Fibroblast of lung (primary cell): ENCODE data around the gene CAPG. TPM values are rescaled to one million over a fixed set of nuclear protein-coding genes. Genes with fewer than 3 reads are reported as not detected.

ENCODE experiments used
- DNase-seq, 2 donors: peaks; one replicate each; pipeline versions ENCODE4 v3.0.0 to v3.0.0-alpha.2; 2010; ENCODE audit warnings: low read depth in 2 of 2
- H2AFZ ChIP-seq: 2 replicates; pipeline ENCODE4 v1.5.1; 2012; ENCODE audit warnings: low read length, control low read depth, inconsistent platforms
- H3K27ac ChIP-seq: 2 replicates; pipeline ENCODE4 v1.5.1; 2011; ENCODE audit warnings: low read length, control low read depth; ENCODE audit not compliant: insufficient read depth
- H3K27me3 ChIP-seq: 2 replicates; pipeline ENCODE4 v1.5.1; 2011; ENCODE audit warnings: mild to moderate bottlenecking, low read length; ENCODE audit not compliant: control insufficient read depth, insufficient read depth
- H3K36me3 ChIP-seq: 2 replicates; pipeline ENCODE4 v1.5.1; 2011; ENCODE audit warnings: low read length; ENCODE audit not compliant: control insufficient read depth, insufficient read depth
- H3K4me1 ChIP-seq: 2 replicates; pipeline ENCODE4 v1.5.1; 2011; ENCODE audit warnings: low read length; ENCODE audit not compliant: control insufficient read depth, insufficient read depth; ENCODE audit errors: extremely low read depth
- H3K4me2 ChIP-seq: 2 replicates; pipeline ENCODE4 v1.5.1; 2011; ENCODE audit warnings: low read length, control low read depth; ENCODE audit not compliant: insufficient read depth; ENCODE audit errors: extremely low read depth
- H3K4me3 ChIP-seq, 4 experiments: fragments of 200-600 bp in 1 of 4; sonication (generic) in 1 of 4; replicated peaks in 1 of 4; 2 replicates each; pipeline ENCODE4 v1.5.1; 2011 to 2016; ENCODE audit warnings: low read length in 4 of 4, low read depth in 3 of 4, mild to moderate bottlenecking in 3 of 4, control low read depth in 2 of 4, inconsistent platforms in 1 of 4, mixed read lengths in 1 of 4; ENCODE audit not compliant: insufficient read depth in 1 of 4; ENCODE audit errors: control extremely low read depth in 1 of 4
- H3K79me2 ChIP-seq: 2 replicates; pipeline ENCODE4 v1.5.1; 2012; ENCODE audit warnings: mild to moderate bottlenecking, low read length, inconsistent platforms; ENCODE audit not compliant: control insufficient read depth, insufficient read depth
- H3K9ac ChIP-seq: 2 replicates; pipeline ENCODE4 v1.5.1; 2011; ENCODE audit warnings: mild to moderate bottlenecking, low read length, control low read depth; ENCODE audit not compliant: insufficient read depth
- H3K9me3 ChIP-seq: 2 replicates; pipeline ENCODE4 v1.5.1; 2012; ENCODE audit warnings: low read depth, low read length; ENCODE audit not compliant: control insufficient read depth, insufficient read depth
- H4K20me1 ChIP-seq: 2 replicates; pipeline ENCODE4 v1.5.1; 2011; ENCODE audit warnings: low read length; ENCODE audit not compliant: control insufficient read depth, insufficient read depth; ENCODE audit errors: extremely low read depth
- EZH2 ChIP-seq: IDR thresholded peaks from 2 replicates; pipeline ENCODE4 v1.5.1; 2012; ENCODE audit warnings: low read length, control low read depth, mild to moderate bottlenecking; ENCODE audit errors: missing control alignments
- polyA plus RNA-seq, 2 donors: library from polyadenylated mRNA; depleted of rRNA in 1 of 2; stranded (reverse) in 1 of 2; unstranded in 1 of 2; fragments of >200 nt; gene quantifications; 2 replicates each; pipeline ENCODE4 v1.2.1, GENCODE V29; 2011 to 2012; ENCODE audit warnings: missing spikeins in 1 of 2
- total RNA-seq: library from RNA; depleted of rRNA; stranded (reverse); fragments of >200 nt; gene quantifications from 2 replicates; pipeline ENCODE4 v1.2.1, GENCODE V29; 2014
- TF ChIP-seq, protein P1 (sequence below), 2 donors: IDR thresholded peaks in 1 of 2; conservative IDR thresholded peaks in 1 of 2; 1 replicate in 1 of 2; 2 replicates in 1 of 2; pipeline ENCODE4 v1.5.1; 2011 to 2012; ENCODE audit warnings: low read length in 2 of 2, control low read depth in 1 of 2, inconsistent platforms in 1 of 2, low read depth in 1 of 2, mild to moderate bottlenecking in 1 of 2

Gene CAPG
- total and polyA plus RNA-seq, 2 donors (not counting 1 experiment from before 2014, with no cell fraction given): 43.8 to 193 TPM

DNA sequence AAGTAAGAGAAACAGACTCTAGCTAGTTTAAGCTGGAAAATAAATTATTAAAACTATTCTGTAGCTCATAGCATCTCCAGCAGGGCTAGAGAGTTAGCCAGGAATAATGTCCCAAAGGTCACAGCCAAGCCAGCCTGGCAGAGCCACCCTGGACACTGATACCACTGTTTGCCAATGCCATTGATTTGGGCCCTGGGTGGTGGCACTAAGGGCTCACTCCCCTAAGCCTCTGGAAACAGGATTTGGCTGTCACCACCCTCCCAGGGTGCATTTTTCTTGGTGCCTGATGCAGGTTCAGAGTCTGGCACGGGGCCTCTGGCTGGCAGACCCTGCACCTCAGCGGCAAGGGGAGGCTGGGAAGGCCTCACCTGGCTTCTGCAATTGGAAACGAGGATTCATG lies 15.4 kb upstream of the CAPG start:
- Histone ChIP-seq H3K79me2 (no peaks in the 10 kb centered on the region), H2AFZ (no peak overlapping the region), H3K4me3 (no peak overlapping the region), H3K9me3 (no peaks in the 10 kb centered on the region), H4K20me1 (no peaks in the 10 kb centered on the region), H3K9ac (no peak overlapping the region), H3K36me3 (no peaks in the 10 kb centered on the region), H3K27ac (no peak overlapping the region), H3K27me3 (no peaks in the 10 kb centered on the region), H3K4me1 (peaks cover 7% of the 10 kb centered on the region), H3K4me2 (no peak overlapping the region)
- no peak for DNase-seq
- TF ChIP-seq, protein P1, sequence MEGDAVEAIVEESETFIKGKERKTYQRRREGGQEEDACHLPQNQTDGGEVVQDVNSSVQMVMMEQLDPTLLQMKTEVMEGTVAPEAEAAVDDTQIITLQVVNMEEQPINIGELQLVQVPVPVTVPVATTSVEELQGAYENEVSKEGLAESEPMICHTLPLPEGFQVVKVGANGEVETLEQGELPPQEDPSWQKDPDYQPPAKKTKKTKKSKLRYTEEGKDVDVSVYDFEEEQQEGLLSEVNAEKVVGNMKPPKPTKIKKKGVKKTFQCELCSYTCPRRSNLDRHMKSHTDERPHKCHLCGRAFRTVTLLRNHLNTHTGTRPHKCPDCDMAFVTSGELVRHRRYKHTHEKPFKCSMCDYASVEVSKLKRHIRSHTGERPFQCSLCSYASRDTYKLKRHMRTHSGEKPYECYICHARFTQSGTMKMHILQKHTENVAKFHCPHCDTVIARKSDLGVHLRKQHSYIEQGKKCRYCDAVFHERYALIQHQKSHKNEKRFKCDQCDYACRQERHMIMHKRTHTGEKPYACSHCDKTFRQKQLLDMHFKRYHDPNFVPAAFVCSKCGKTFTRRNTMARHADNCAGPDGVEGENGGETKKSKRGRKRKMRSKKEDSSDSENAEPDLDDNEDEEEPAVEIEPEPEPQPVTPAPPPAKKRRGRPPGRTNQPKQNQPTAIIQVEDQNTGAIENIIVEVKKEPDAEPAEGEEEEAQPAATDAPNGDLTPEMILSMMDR (conservative IDR thresholded peaks at IDR 0.05 in 1 of 2, IDR thresholded peaks at IDR 0.05 in 1 of 2; ENCODE audit: low read depth in 1 of 2, low read length in 2 of 2): no peak
- TF ChIP-seq EZH2: no peak

DNA sequence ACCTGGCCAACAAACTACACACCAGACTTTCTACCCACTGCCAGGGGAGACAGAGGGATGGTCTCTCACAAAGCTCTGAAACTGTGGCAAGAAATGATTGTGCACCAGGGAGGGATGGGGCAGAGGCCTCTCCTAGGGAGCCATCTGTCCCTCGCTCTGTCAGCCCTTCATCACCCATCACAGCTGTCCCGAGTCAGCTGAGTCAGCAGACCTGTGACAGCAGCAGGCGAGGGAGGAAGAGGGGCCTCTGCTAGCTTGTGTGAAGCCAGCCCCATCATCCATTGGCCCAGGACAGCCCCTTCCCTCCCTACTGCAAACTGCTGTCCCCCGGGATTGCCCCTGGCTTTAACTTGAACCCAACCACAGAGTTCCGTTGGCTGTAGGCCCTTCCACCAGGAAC lies 13.4 kb upstream of the CAPG start:
- Histone ChIP-seq H3K4me1 (peaks cover 9% of the 10 kb centered on the region), H3K27me3 (no peaks in the 10 kb centered on the region), H3K4me3 (no peak overlapping the region), H3K36me3 (no peaks in the 10 kb centered on the region), H3K27ac (no peak overlapping the region), H3K9ac (no peak overlapping the region), H3K79me2 (no peaks in the 10 kb centered on the region), H2AFZ (no peak overlapping the region), H3K9me3 (no peaks in the 10 kb centered on the region), H4K20me1 (no peaks in the 10 kb centered on the region), H3K4me2 (no peak overlapping the region)
- TF ChIP-seq EZH2: no peak
- TF ChIP-seq, protein P1 (conservative IDR thresholded peaks at IDR 0.05 in 1 of 2, IDR thresholded peaks at IDR 0.05 in 1 of 2; ENCODE audit: low read depth in 1 of 2, low read length in 2 of 2): no peak
- DNase-seq: no peak

DNA sequence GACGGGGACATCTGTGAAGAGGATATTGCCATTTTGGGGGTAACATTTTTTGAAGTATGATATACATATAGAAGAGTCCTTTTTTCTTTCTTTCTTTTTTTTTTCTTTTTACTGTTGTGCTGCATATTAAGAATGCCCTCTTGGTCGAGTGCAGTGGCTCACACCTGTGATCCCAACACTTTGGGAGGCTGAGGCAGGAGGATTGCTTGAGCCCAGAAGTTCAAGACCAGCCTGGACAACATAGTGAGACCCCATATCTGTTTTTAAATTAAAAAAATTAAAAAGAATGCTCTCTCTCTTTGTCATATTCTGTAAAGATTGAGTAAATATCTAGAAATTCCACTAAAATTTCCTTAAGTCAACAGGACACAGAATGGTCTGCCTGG lies 11.9 kb upstream of the CAPG start:
- no peak for TF ChIP-seq EZH2
- TF ChIP-seq, protein P1 (conservative IDR thresholded peaks at IDR 0.05 in 1 of 2, IDR thresholded peaks at IDR 0.05 in 1 of 2; ENCODE audit: low read depth in 1 of 2, low read length in 2 of 2): no peak
- Histone ChIP-seq H3K4me3 (no peak overlapping the region), H3K27me3 (no peaks in the 10 kb centered on the region), H3K9me3 (no peaks in the 10 kb centered on the region), H2AFZ (no peak overlapping the region), H4K20me1 (no peaks in the 10 kb centered on the region), H3K36me3 (no peaks in the 10 kb centered on the region), H3K4me2 (no peak overlapping the region), H3K79me2 (no peaks in the 10 kb centered on the region), H3K4me1 (peaks cover 9% of the 10 kb centered on the region), H3K9ac (no peak overlapping the region), H3K27ac (no peak overlapping the region)
- no peak for DNase-seq
